HepG2 (cell line): Measurements from ENCODE around the gene AIFM1. TPM values are rescaled to one million over a fixed set of nuclear protein-coding genes. Genes with fewer than 3 reads are reported as not detected.

Experiments
- BRD4 ChIP-seq: sonication (generic); formaldehyde crosslinking; IDR thresholded peaks from 2 replicates; pipeline ENCODE4 v1.4.0; 2020; ENCODE audit warnings: missing genetic modification reagents
- CBX5 ChIP-seq: sonication (generic); formaldehyde crosslinking; IDR thresholded peaks from 2 replicates; pipeline ENCODE4 v1.4.0; 2020; ENCODE audit warnings: missing genetic modification reagents, borderline replicate concordance
- E2F5 ChIP-seq: sonication (generic); formaldehyde crosslinking; conservative IDR thresholded peaks from 2 replicates; pipeline ENCODE4 v1.4.0; 2020; ENCODE audit warnings: missing genetic modification reagents
- FOXK1 ChIP-seq: sonication (generic); formaldehyde crosslinking; IDR thresholded peaks from 2 replicates; pipeline ENCODE4 v1.4.0; 2020; ENCODE audit warnings: low read depth, missing genetic modification reagents, borderline replicate concordance
- FOXK2 ChIP-seq: fragments of 450-650 bp; IDR thresholded peaks from 2 replicates; pipeline ENCODE4 v1.6.1; 2016
- GLMP ChIP-seq: sonication (generic); formaldehyde crosslinking; IDR thresholded peaks from 2 replicates; pipeline ENCODE4 v1.9.0; 2021; ENCODE audit warnings: missing genetic modification reagents, mild to moderate bottlenecking, borderline replicate concordance
- HMGA1 ChIP-seq: sonication (generic); formaldehyde crosslinking; conservative IDR thresholded peaks from 2 replicates; pipeline ENCODE4 v1.4.0; 2020; ENCODE audit warnings: missing genetic modification reagents
- HNRNPH1 ChIP-seq: fragments of 200-400 bp; formaldehyde crosslinking; optimal IDR thresholded peaks from 2 replicates; pipeline ENCODE3; 2017; ENCODE audit warnings: mild to moderate bottlenecking, low read depth, low read length
- KLF12 ChIP-seq: sonication (generic); formaldehyde crosslinking; IDR thresholded peaks from 2 replicates; pipeline ENCODE4 v1.4.0; 2020; ENCODE audit warnings: missing genetic modification reagents, borderline replicate concordance
- NFKB2 ChIP-seq: sonication (generic); formaldehyde crosslinking; IDR thresholded peaks from 2 replicates; pipeline ENCODE4 v1.4.0; 2020; ENCODE audit warnings: missing genetic modification reagents, borderline replicate concordance
- PAF1 ChIP-seq: IDR thresholded peaks from 2 replicates; pipeline ENCODE4 v1.6.1; 2016; ENCODE audit warnings: missing genetic modification reagents, missing compliant biosample characterization
- PAX8 ChIP-seq: sonication (generic); formaldehyde crosslinking; IDR thresholded peaks from 2 replicates; pipeline ENCODE4 v1.8.0; 2022; ENCODE audit warnings: mild to moderate bottlenecking, missing genetic modification reagents, borderline replicate concordance
- SCMH1 ChIP-seq: sonication (generic); formaldehyde crosslinking; IDR thresholded peaks from 2 replicates; pipeline ENCODE4 v1.9.0; 2021; ENCODE audit warnings: missing genetic modification reagents, mild to moderate bottlenecking, borderline replicate concordance
- SETDB1 ChIP-seq: sonication (generic); formaldehyde crosslinking; IDR thresholded peaks from 2 replicates; pipeline ENCODE4 v1.5.1; 2020; ENCODE audit warnings: missing genetic modification reagents, mild to moderate bottlenecking, borderline replicate concordance
- TCF7L2 ChIP-seq: IDR thresholded peaks from 2 replicates; pipeline ENCODE4 v1.6.1; 2011; ENCODE audit warnings: mild to moderate bottlenecking, low read depth, low read length, moderate library complexity
- ZBED4 ChIP-seq: sonication (generic); formaldehyde crosslinking; IDR thresholded peaks from 2 replicates; pipeline ENCODE4 v1.4.0; 2020; ENCODE audit warnings: missing genetic modification reagents, borderline replicate concordance
- ZFP41 ChIP-seq: sonication (generic); formaldehyde crosslinking; IDR thresholded peaks from 2 replicates; pipeline ENCODE4 v1.4.0; 2020; ENCODE audit warnings: mild to moderate bottlenecking, missing genetic modification reagents, borderline replicate concordance
- ZFX ChIP-seq: sonication (generic); formaldehyde crosslinking; IDR thresholded peaks from 2 replicates; pipeline ENCODE4 v1.4.0; 2020; ENCODE audit warnings: mild to moderate bottlenecking, low read depth, missing genetic modification reagents, moderate library complexity
- ZMAT3 ChIP-seq: sonication (generic); formaldehyde crosslinking; conservative IDR thresholded peaks from 2 replicates; pipeline ENCODE4 v1.7.0; 2021; ENCODE audit warnings: missing genetic modification reagents
- ZNF180 ChIP-seq: sonication (generic); formaldehyde crosslinking; IDR thresholded peaks from 2 replicates; pipeline ENCODE4 v1.4.0; 2020; ENCODE audit warnings: low read depth, missing genetic modification reagents, borderline replicate concordance
- ZNF639 ChIP-seq: conservative IDR thresholded peaks from 2 replicates; pipeline ENCODE4 v1.6.1; 2018; ENCODE audit warnings: missing genetic modification reagents
- ZNF740 ChIP-seq: sonication (generic); formaldehyde crosslinking; IDR thresholded peaks from 2 replicates; pipeline ENCODE4 v1.4.0; 2020; ENCODE audit warnings: missing genetic modification reagents
- ZNF747 ChIP-seq: sonication (generic); formaldehyde crosslinking; IDR thresholded peaks from 2 replicates; pipeline ENCODE4 v1.8.1; 2023; ENCODE audit warnings: missing genetic modification reagents, mild to moderate bottlenecking, borderline replicate concordance
- polyA plus RNA-seq, 8 experiments: library from polyadenylated mRNA; depleted of rRNA in 3 of 8; stranded (reverse) in 7 of 8; unstranded in 1 of 8; fragments of >200 nt; fragmentation: Illumina TruSeq in 4 of 8; extraction: Trizol in 4 of 8; gene quantifications; 2 replicates each; pipeline versions ENCODE4 v1.2.1 to v1.2.3, GENCODE V29; 2011 to 2016; ENCODE audit warnings: low read depth in 4 of 8, missing spikeins in 1 of 8, mixed read lengths in 1 of 8; ENCODE audit not compliant: insufficient read depth in 1 of 8
- total RNA-seq, 5 experiments: library from RNA; depleted of rRNA; stranded (reverse); fragments of >200 nt; fragmentation: Illumina TruSeq; extraction: Trizol; gene quantifications; 2 replicates each; pipeline ENCODE4 v1.2.3, GENCODE V29; 2016; ENCODE audit warnings: low read depth in 1 of 5

Gene AIFM1
- total and polyA plus RNA-seq, 2 of the 13 experiments (the other 11 are each of a cell fraction or from before 2014, with no cell fraction given): 42.8 to 46.9 TPM

- TF ChIP-seq ZNF639: no peak
- TF ChIP-seq FOXK2: no peak
- peak; percentile 33; the same call in 1 of the 2 replicates for TF ChIP-seq ZFX (CRISPR knock-in tag)
- TF ChIP-seq E2F5 (CRISPR knock-in tag): no peak
- no peak for TF ChIP-seq FOXK1
- TF ChIP-seq PAX8 (CRISPR knock-in tag): no peak
- TF ChIP-seq GLMP (CRISPR knock-in tag): no peak
- TF ChIP-seq ZFP41 (CRISPR knock-in tag): no peak
- TF ChIP-seq NFKB2: no peak; the same call in 1 of the 2 replicates
- TF ChIP-seq ZBED4 (CRISPR knock-in tag): no peak
- no peak for TF ChIP-seq TCF7L2
- TF ChIP-seq ZNF180: no peak
- TF ChIP-seq ZNF747 (CRISPR knock-in tag): no peak; the same call in 1 of the 2 replicates
- TF ChIP-seq HNRNPH1: no peak
- no peak for TF ChIP-seq ZMAT3 (CRISPR knock-in tag)
- no peak for TF ChIP-seq BRD4
- no peak for TF ChIP-seq HMGA1
- TF ChIP-seq PAF1: no peak
- no peak for TF ChIP-seq ZNF740 (CRISPR knock-in tag)
- TF ChIP-seq SCMH1: no peak
- TF ChIP-seq CBX5 (CRISPR knock-in tag): no peak
- no peak for TF ChIP-seq SETDB1 (CRISPR knock-in tag)
- TF ChIP-seq KLF12: no peak
Observed at GRCh38 chrX:130165703-130166502, at the start of gene AIFM1 (continued).
